ENCODE data around the gene NSG2.
"Not testable (repeated sequence)": the region's sequence is repeated elsewhere in the genome, so short reads cannot be mapped to it uniquely, and the experiment has no call there.

The NSG2 gene

DNA sequence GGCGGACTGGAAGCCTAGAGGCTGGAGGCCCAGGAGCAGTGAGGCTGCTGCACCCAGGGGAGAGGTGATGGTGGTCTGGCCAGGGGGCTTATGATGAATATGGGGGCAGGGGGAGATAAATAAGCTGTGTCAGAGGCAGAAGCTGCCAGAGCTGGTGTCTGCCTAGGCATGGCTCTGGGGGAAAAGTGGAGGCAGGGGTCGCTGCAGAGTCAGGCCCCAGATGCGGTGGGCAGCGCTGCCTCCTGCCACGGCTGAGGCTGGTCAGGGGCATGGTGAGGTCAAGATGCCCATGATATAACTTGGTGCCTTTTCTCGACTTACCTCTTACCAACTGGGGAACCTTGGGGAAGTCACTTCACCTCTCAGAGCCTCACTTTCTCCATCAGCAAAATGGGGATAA lies 51.1 kb downstream of the NSG2 start:
- DNase-seq (ENCODE audit: insufficient read length, low spot score) = no peak
- no peak for FAIRE-seq
- TF ChIP-seq SPI1 (IDR thresholded peaks at IDR 0.05; ENCODE audit: low read depth, low read length) (no peak), POLR2A (IDR thresholded peaks at IDR 0.05; ENCODE audit: low read depth, low read length) (no peak), POU2F2 (IDR thresholded peaks at IDR 0.05; ENCODE audit: low read depth, low read length) (no peak), PAX5 (IDR thresholded peaks at IDR 0.05; ENCODE audit: insufficient read depth, low read length, severe bottlenecking) (no peak), POLR2AphosphoS5 (IDR thresholded peaks at IDR 0.05; ENCODE audit: low read depth, low read length) (no peak), TAF1 (IDR thresholded peaks at IDR 0.05; ENCODE audit: low read depth, low read length) (no peak)

DNA sequence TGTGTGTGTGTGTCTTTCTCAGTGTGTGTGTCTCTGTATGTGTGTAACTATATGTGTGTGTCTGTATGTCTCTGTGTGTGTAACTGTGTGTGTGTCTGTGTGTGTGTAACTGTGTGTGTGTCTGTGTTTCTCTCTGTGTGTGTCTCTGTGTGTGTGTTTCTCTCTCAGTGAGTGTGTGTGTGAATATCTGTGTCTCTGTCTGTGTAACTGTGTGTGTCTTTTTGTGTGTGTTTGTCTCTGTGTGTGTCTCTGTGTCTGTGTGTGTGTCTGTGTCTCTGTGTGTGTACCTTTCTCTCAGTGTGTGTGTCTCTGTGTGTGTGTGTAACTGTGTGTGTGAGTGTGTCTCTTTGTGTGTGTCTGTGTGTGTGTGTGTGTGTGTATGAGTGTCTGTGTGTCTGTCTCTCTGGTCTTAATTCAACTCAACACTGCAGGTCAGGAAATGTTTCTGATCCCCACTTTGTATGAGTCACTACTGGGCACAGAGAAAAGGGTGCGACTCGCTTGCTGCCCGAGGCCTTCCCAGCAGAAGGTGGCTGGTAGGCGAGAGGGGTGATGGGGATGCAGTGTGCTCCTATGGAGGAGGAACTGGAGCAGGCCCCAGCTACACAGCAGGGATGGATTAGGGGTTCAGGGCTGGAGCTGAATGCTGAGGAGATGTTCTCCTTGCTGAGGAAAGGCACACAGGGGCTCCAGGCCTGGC lies 52.1 kb downstream of the NSG2 start:
- no peak for TF ChIP-seq PAX5 (IDR thresholded peaks at IDR 0.05; ENCODE audit: insufficient read depth, low read length, severe bottlenecking)
- TF ChIP-seq SPI1 (IDR thresholded peaks at IDR 0.05; ENCODE audit: low read depth, low read length) = no peak
- TF ChIP-seq POLR2AphosphoS5 (IDR thresholded peaks at IDR 0.05; ENCODE audit: low read depth, low read length) = no peak
- no peak for TF ChIP-seq POLR2A (IDR thresholded peaks at IDR 0.05; ENCODE audit: low read depth, low read length)
- TF ChIP-seq POU2F2 (IDR thresholded peaks at IDR 0.05; ENCODE audit: low read depth, low read length) = no peak
- TF ChIP-seq TAF1 (IDR thresholded peaks at IDR 0.05; ENCODE audit: low read depth, low read length) = no peak
- FAIRE-seq = no peak
- DNase-seq (ENCODE audit: insufficient read length, low spot score) = no peak

DNA sequence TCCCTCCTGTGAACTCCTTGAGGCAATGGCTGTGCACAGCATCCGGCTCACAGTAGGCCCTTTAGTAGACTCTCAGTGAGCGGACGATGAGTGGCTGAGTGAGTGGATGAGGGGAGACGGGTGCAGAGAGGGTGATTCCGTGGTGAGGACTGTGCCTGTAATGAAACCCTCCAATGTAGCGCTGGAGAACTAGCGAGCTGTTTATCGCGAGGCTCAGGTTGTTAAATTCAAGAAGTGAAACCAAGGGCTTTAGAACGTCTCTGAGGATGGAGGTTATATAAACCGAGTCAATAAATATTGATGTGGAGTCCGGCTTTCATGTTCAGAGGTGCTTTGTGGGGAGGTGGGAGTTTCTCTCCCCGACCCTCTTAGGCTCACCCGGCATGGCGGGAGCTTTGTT lies 53.2 kb downstream of the NSG2 start:
- FAIRE-seq = no peak
- no peak for DNase-seq (ENCODE audit: insufficient read length, low spot score)
- TF ChIP-seq POLR2A (IDR thresholded peaks at IDR 0.05; ENCODE audit: low read depth, low read length) (no peak), POU2F2 (IDR thresholded peaks at IDR 0.05; ENCODE audit: low read depth, low read length) (no peak), SPI1 (IDR thresholded peaks at IDR 0.05; ENCODE audit: low read depth, low read length) (peak; percentile 76), TAF1 (IDR thresholded peaks at IDR 0.05; ENCODE audit: low read depth, low read length) (no peak), PAX5 (IDR thresholded peaks at IDR 0.05; ENCODE audit: insufficient read depth, low read length, severe bottlenecking) (no peak), POLR2AphosphoS5 (IDR thresholded peaks at IDR 0.05; ENCODE audit: low read depth, low read length) (no peak)

DNA sequence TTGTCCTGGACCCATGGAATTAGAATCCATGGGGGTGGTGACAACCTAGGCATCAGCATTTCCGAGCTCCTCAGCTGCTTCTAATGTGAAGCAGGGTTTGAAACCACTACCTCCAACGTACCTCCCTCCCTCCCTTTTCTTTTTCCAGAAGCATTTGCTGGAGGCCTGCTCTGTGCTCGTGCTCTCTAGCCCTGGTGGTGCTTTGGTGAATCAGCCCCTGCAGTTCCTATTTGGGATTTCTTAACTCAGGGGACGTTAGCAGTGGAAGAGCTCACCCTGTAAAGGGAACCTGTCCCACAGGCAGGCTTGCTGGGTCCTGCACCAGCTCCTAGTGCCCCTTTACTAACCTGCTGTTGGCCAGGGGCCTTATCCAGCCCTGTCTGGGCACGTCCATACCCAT lies 55.0 kb downstream of the NSG2 start:
- TF ChIP-seq POU2F2 (IDR thresholded peaks at IDR 0.05; ENCODE audit: low read depth, low read length) = no peak
- no peak for TF ChIP-seq POLR2A (IDR thresholded peaks at IDR 0.05; ENCODE audit: low read depth, low read length)
- TF ChIP-seq PAX5 (IDR thresholded peaks at IDR 0.05; ENCODE audit: insufficient read depth, low read length, severe bottlenecking) = no peak
- no peak for TF ChIP-seq TAF1 (IDR thresholded peaks at IDR 0.05; ENCODE audit: low read depth, low read length)
- no peak for TF ChIP-seq SPI1 (IDR thresholded peaks at IDR 0.05; ENCODE audit: low read depth, low read length)
- TF ChIP-seq POLR2AphosphoS5 (IDR thresholded peaks at IDR 0.05; ENCODE audit: low read depth, low read length) = no peak
- FAIRE-seq (no peak), DNase-seq (ENCODE audit: insufficient read length, low spot score) (no peak)

DNA sequence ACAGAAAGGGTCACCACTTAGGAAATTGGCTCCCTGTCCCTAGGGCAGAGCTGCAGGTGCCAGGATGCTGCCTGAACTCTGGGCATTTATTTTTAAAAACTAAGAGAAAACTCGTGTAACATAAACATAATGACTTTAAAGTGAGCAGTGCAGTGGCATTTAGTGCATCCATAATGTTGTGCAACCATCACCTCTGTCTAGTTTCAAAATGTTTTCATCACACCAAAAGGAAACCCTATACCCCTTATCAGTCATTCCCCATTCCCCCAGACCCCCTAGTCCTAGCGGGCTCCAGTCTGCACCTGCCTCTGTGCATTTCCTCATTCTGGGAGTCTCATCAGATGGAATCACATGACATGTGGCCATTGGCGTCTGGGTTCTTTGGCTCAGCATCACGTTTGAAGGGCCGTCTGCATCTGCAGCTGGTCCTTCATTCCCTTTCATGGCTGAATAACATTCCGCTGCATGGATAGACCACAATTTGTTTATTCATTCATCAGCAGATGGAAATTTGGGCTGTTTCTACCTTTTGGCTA lies 55.8 kb downstream of the NSG2 start:
- FAIRE-seq = no peak
- TF ChIP-seq POLR2AphosphoS5 (IDR thresholded peaks at IDR 0.05; ENCODE audit: low read depth, low read length) (no peak), POU2F2 (IDR thresholded peaks at IDR 0.05; ENCODE audit: low read depth, low read length) (no peak), POLR2A (IDR thresholded peaks at IDR 0.05; ENCODE audit: low read depth, low read length) (no peak)
- no peak for DNase-seq (ENCODE audit: insufficient read length, low spot score)

DNA sequence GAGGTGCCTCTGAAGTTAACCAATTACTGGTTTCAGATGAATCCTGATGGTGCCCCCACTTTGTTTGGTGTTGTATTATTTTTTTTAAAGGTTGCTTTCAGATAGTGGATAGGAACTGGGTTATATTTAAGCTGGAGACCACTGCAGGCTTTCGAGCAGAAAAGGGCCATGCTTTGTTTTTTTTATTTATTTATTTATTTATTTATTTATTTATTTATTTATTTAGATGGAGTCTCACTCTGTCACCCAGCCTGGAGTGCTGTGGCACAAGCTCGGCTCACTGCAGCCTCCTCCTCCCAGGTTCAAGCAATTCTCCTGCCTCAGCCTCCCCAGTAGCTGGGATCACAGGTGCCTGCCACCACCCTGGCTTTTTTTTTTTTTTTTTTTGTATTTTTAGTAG lies 57.1 kb downstream of the NSG2 start:
- FAIRE-seq; DNase-seq (ENCODE audit: insufficient read length, low spot score): not testable (repeated sequence)

DNA sequence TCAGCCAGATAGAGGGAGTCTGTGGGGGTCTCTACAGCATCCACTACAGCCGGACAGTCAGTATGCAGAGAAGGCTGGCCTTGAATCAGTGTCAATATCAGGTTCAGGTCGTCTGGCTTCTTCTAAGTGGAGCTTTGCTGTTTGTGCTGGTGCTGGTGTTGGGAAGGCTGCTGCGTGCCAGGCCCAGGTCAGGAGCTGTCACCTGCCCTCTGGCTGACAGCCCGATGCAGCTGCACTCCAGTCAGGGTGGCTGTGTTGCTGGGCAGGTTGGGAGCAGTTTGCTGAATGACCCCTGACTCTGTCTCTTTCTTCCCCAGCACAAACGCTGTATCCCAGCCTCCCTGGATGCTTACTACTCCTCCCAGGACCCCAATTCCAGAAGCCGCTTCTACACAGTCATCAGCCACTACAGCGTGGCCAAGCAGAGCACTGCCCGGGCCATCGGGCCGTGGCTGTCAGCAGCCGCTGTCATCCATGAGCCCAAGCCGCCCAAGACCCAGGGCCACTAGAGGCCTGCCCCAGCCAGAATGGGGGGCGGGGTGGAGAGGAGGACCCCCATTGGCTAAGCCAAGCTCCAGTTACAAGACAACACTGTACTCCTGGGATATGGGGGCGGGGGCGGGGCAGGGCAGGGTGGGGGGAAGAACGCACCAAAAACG lies 61.6 kb downstream of the NSG2 start:
- no peak for DNase-seq (ENCODE audit: insufficient read length, low spot score)
- TF ChIP-seq POU2F2 (IDR thresholded peaks at IDR 0.05; ENCODE audit: low read depth, low read length) = no peak
- TF ChIP-seq POLR2AphosphoS5 (IDR thresholded peaks at IDR 0.05; ENCODE audit: low read depth, low read length) = no peak
- no peak for TF ChIP-seq TAF1 (IDR thresholded peaks at IDR 0.05; ENCODE audit: low read depth, low read length)
- no peak for TF ChIP-seq SPI1 (IDR thresholded peaks at IDR 0.05; ENCODE audit: low read depth, low read length)
- TF ChIP-seq POLR2A (IDR thresholded peaks at IDR 0.05; ENCODE audit: low read depth, low read length) = no peak
- TF ChIP-seq PAX5 (IDR thresholded peaks at IDR 0.05; ENCODE audit: insufficient read depth, low read length, severe bottlenecking) = no peak
- no peak for FAIRE-seq

DNA sequence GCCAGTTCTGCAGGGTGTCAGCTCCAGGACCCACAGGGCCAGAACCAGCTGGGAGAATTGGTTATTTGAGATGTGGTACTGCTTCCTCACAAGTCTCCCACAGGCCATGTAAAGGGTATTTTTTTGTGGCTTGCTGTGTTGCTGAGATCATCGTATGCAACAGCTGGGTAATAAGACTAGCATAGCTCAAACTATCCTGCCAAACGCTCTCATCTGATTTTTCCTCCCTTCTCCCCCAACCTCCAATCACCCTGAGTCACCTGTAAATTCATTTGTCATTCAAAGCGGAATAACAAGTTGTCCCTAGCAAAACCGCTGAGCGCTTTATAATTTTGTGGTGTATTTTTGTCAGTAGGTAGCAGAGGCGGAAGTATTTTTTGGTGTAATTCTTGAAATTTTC lies 63.2 kb downstream of the NSG2 start:
- DNase-seq (ENCODE audit: insufficient read length, low spot score) (no peak), FAIRE-seq (no peak)
- no peak for TF ChIP-seq SPI1 (IDR thresholded peaks at IDR 0.05; ENCODE audit: low read depth, low read length)

DNA sequence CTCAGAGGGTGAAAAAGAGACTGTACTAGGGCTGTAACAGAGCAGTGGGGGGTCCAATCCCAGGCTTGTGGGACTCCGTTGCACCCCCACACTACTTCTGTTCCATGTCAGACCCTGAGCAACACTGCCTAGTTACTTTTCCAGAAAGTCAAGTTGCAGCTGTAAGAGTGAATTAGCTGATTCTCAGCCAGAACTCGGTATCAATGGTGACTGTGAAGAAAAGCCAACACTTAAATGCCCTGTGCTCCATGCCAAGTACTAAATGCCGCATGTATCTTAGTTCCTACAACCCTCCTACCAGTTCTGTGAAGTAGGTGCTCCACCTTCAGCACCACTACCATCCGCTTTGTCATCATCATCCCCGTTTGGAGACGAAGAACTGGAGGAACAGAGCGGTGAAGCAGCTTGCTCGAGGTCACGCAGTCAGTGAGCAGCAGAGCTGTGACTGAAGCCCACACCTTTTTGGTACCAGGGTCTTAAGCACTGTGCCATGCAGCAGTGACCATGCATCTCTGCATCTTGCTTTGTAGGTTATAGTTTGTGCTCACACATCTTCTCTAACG lies 64.3 kb downstream of the NSG2 start:
- DNase-seq (ENCODE audit: insufficient read length, low spot score) = no peak
- TF ChIP-seq POLR2A (IDR thresholded peaks at IDR 0.05; ENCODE audit: low read depth, low read length) (no peak), POLR2AphosphoS5 (IDR thresholded peaks at IDR 0.05; ENCODE audit: low read depth, low read length) (no peak), TAF1 (IDR thresholded peaks at IDR 0.05; ENCODE audit: low read depth, low read length) (no peak), SPI1 (IDR thresholded peaks at IDR 0.05; ENCODE audit: low read depth, low read length) (no peak), PAX5 (IDR thresholded peaks at IDR 0.05; ENCODE audit: insufficient read depth, low read length, severe bottlenecking) (no peak), POU2F2 (IDR thresholded peaks at IDR 0.05; ENCODE audit: low read depth, low read length) (no peak)
- no peak for FAIRE-seq

DNA sequence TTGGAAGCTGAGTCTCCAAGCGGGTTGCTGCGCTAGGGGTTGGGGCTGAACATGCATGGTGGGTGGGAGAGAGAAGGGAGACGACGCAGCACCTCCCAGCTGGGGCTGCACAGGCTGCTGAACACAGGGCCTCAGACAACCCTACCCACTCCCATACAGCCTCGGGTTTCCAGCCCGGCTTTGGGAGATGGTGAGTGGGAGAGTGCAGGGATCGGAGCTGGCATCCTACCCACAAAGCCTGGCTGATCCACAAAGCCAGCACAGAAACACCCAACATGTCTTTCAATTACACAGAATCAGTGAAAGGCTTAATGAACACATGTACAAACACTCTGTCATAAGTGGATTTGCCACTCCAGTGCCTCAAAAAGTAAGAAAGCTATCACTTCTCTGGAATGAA lies 64.8 kb downstream of the NSG2 start:
- no peak for TF ChIP-seq PAX5 (IDR thresholded peaks at IDR 0.05; ENCODE audit: insufficient read depth, low read length, severe bottlenecking)
- TF ChIP-seq SPI1 (IDR thresholded peaks at IDR 0.05; ENCODE audit: low read depth, low read length) = no peak
- TF ChIP-seq POLR2A (IDR thresholded peaks at IDR 0.05; ENCODE audit: low read depth, low read length) = no peak
- TF ChIP-seq POLR2AphosphoS5 (IDR thresholded peaks at IDR 0.05; ENCODE audit: low read depth, low read length) = no peak
- TF ChIP-seq POU2F2 (IDR thresholded peaks at IDR 0.05; ENCODE audit: low read depth, low read length) = no peak
- no peak for TF ChIP-seq TAF1 (IDR thresholded peaks at IDR 0.05; ENCODE audit: low read depth, low read length)
- FAIRE-seq (no peak), DNase-seq (ENCODE audit: insufficient read length, low spot score) (no peak)
